ENCODE data around the gene GRIN3B.
A peak's percentile ranks its signal among the peaks of the same experiment; 100 is the strongest.

Gene GRIN3B

GRCh38 chr19:982567-983170 is 17.6 kb upstream of the GRIN3B start:
- TF ChIP-seq, protein P1, sequence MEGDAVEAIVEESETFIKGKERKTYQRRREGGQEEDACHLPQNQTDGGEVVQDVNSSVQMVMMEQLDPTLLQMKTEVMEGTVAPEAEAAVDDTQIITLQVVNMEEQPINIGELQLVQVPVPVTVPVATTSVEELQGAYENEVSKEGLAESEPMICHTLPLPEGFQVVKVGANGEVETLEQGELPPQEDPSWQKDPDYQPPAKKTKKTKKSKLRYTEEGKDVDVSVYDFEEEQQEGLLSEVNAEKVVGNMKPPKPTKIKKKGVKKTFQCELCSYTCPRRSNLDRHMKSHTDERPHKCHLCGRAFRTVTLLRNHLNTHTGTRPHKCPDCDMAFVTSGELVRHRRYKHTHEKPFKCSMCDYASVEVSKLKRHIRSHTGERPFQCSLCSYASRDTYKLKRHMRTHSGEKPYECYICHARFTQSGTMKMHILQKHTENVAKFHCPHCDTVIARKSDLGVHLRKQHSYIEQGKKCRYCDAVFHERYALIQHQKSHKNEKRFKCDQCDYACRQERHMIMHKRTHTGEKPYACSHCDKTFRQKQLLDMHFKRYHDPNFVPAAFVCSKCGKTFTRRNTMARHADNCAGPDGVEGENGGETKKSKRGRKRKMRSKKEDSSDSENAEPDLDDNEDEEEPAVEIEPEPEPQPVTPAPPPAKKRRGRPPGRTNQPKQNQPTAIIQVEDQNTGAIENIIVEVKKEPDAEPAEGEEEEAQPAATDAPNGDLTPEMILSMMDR (conservative IDR thresholded peaks at IDR 0.05) = peak; percentile 97
- H3K27ac ChIP-seq = peak overlapping the region; percentile 83

DNA sequence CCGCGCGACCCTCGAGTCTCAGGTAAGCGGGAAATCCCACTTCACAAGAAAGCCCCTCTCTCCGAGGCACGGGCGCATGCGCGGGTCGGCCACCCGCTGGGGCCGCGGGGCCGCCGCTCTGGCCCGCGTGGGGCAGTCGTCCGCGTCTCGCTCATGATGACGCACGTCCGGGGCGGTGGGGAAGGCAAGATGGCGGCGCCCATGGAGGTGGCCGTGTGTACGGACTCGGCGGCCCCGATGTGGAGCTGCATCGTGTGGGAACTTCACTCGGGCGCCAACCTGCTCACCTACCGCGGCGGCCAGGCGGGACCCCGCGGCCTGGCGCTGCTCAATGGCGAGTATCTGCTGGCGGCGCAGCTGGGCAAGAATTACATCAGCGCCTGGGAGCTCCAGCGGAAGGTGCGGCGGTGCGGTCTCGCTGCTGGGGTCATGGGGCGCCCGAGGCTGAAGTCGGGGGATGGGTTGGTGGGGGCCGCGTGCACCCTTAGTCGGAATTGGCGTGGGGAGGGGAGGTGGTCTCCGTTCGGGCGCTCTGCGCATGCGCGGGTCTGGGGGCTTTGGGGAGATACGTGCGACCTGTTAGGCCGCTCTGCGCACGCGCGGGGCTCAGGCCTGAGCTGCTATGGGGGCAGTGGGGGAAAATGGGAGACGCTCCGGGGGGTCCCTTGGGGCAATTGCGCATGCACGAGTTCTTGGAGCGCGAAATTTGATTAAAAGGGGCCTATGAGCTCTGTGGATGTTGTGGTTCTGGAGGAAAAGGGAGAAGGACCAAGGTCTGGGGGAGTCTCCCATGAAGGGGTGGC is 15.9 kb upstream of the GRIN3B start, which contains the start of gene WDR18:
Gene WDR18 (plus strand): TSS at position 181 of the 803 bp plus-strand sequence. CDS start 9 bp downstream, at position 190.
- TF ChIP-seq, protein P1 (conservative IDR thresholded peaks at IDR 0.05) = 0 out of 2 replicates have a peak, but pooled peaks have one; percentile 12
- H3K27ac ChIP-seq = peak within 1 kb of the TSS; percentile 83

- H3K27ac ChIP-seq = no peak overlapping the region
- TF ChIP-seq, protein P1 (conservative IDR thresholded peaks at IDR 0.05) = no peak
These were observed 14.1 kb upstream of the GRIN3B start for GRCh38 chr19:986083-986482.

- TF ChIP-seq, protein P1 (conservative IDR thresholded peaks at IDR 0.05) = no peak
- no peak overlapping the region for H3K27ac ChIP-seq
These were observed 12.1 kb upstream of the GRIN3B start for GRCh38 chr19:988081-988480.

DNA sequence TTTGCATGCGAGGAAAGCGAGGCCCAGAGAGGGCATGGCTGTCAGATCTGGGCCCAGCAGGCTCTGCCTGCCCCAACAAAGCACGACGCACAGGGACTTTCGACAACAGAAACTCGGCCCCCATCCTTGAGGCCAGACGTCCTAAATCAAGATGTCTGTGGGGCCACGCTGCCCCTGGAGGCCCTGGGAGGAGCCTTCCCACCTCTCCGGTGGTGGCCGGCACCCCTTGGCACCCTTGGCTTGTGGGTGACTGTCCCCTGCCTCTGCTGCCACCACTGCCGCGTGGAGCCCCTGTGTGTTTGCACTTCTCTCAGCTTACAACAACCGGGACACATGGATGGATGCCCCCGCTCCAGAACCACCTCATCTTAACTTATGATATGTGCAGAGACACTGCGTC is 11.7 kb upstream of the GRIN3B start:
- TF ChIP-seq, protein P1 (conservative IDR thresholded peaks at IDR 0.05) = no peak
- no peak overlapping the region for H3K27ac ChIP-seq

GRCh38 chr19:989381-990081 is 10.7 kb upstream of the GRIN3B start:
- TF ChIP-seq, protein P1 (conservative IDR thresholded peaks at IDR 0.05) = peak; percentile 20
- H3K27ac ChIP-seq = no peak overlapping the region

GRCh38 chr19:990119-990571 is 10.1 kb upstream of the GRIN3B start:
- TF ChIP-seq, protein P1 (conservative IDR thresholded peaks at IDR 0.05) = no peak
- no peak overlapping the region for H3K27ac ChIP-seq

Measured in VCaP (cell line).